GM21447 (cell line): Measurements from ENCODE around the gene STXBP5.
"Not testable (repeated sequence)": the region's sequence is repeated elsewhere in the genome, so short reads cannot be mapped to it uniquely, and the experiment has no call there.

Experiments
- ATAC-seq: cut with Tn5 transposase; IDR thresholded peaks from one replicate; pipeline ENCODE4 v1.9.1; 2021; ENCODE audit not compliant: unreplicated experiment

The STXBP5 gene

GRCh38 chr6:147366290-147366689 lies 162.1 kb downstream of the STXBP5 start:
- ATAC-seq: no peak

- no peak for ATAC-seq
Observed at GRCh38 chr6:147371325-147371724, 167.1 kb downstream of the STXBP5 start.

- no peak for ATAC-seq
Observed at GRCh38 chr6:147372806-147373205, 168.6 kb downstream of the STXBP5 start.

- ATAC-seq: no peak
Observed at GRCh38 chr6:147378819-147379218, 174.6 kb downstream of the STXBP5 start.

- ATAC-seq: not testable (repeated sequence)
Observed at GRCh38 chr6:147380841-147381240, 176.6 kb downstream of the STXBP5 start.

- ATAC-seq: no peak
Observed at GRCh38 chr6:147381712-147382111, 177.5 kb downstream of the STXBP5 start.

GRCh38 chr6:147382945-147383554 lies 178.8 kb downstream of the STXBP5 start:
- ATAC-seq: no peak

GRCh38 chr6:147384029-147384428 lies 179.8 kb downstream of the STXBP5 start:
- ATAC-seq: peak; percentile 61

- peak; percentile 64 for ATAC-seq
Observed at GRCh38 chr6:147384737-147385710, 180.8 kb downstream of the STXBP5 start.

- no peak for ATAC-seq
Observed at GRCh38 chr6:147389463-147389862, 185.2 kb downstream of the STXBP5 start.

- ATAC-seq: no peak
Observed at GRCh38 chr6:147390909-147391536, 186.8 kb downstream of the STXBP5 start.

GRCh38 chr6:147392917-147393625 lies 188.9 kb downstream of the STXBP5 start:
- no peak for ATAC-seq

- ATAC-seq: no peak
Observed at GRCh38 chr6:147395158-147395557, 190.9 kb downstream of the STXBP5 start.

- ATAC-seq: no peak
Observed at GRCh38 chr6:147397306-147397705, 193.1 kb downstream of the STXBP5 start.

GRCh38 chr6:147400968-147401367 lies 196.8 kb downstream of the STXBP5 start:
- no peak for ATAC-seq

- no peak for ATAC-seq
Observed at GRCh38 chr6:147401779-147402178, 197.6 kb downstream of the STXBP5 start.

GRCh38 chr6:147406783-147407182 lies 202.6 kb downstream of the STXBP5 start:
- no peak for ATAC-seq

- ATAC-seq: no peak
Observed at GRCh38 chr6:147407571-147407970, 203.4 kb downstream of the STXBP5 start.

GRCh38 chr6:147416622-147417021 lies 212.4 kb downstream of the STXBP5 start:
- ATAC-seq: no peak

- no peak for ATAC-seq
Observed at GRCh38 chr6:147417954-147418353, 213.7 kb downstream of the STXBP5 start.

GRCh38 chr6:147418523-147418922 lies 214.3 kb downstream of the STXBP5 start:
- no peak for ATAC-seq
